ENCODE results near the gene GRIN3B. TPM values are rescaled to one million over a fixed set of nuclear protein-coding genes. Genes with fewer than 3 reads are reported as not detected.

GRIN3B gene
- total RNA-seq: under 0.01 and 0.79 TPM in 2 replicates

DNA sequence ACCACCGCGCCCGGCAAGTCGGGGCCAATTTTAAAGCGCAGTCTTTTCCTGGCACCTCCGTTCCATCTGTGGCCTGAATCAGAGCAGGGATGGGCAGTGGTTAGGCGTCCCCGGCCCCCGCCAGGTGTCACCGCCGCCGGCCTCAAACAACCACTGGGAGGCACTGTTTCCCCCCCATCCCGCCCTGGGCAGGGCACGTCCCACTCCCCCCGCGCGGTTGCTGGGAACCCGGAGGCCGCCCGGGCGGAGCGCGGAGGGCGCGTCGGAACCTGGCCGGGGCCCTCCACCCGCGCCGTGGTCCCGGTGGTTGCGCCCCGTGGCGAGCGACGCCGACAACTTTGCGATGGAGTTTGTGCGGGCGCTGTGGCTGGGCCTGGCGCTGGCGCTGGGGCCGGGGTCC is at the start of gene GRIN3B:
Gene GRIN3B, plus strand, starts transcription at position 325 of the 400 bp plus-strand sequence. Its CDS starts 19 bp downstream, at position 344.

DNA sequence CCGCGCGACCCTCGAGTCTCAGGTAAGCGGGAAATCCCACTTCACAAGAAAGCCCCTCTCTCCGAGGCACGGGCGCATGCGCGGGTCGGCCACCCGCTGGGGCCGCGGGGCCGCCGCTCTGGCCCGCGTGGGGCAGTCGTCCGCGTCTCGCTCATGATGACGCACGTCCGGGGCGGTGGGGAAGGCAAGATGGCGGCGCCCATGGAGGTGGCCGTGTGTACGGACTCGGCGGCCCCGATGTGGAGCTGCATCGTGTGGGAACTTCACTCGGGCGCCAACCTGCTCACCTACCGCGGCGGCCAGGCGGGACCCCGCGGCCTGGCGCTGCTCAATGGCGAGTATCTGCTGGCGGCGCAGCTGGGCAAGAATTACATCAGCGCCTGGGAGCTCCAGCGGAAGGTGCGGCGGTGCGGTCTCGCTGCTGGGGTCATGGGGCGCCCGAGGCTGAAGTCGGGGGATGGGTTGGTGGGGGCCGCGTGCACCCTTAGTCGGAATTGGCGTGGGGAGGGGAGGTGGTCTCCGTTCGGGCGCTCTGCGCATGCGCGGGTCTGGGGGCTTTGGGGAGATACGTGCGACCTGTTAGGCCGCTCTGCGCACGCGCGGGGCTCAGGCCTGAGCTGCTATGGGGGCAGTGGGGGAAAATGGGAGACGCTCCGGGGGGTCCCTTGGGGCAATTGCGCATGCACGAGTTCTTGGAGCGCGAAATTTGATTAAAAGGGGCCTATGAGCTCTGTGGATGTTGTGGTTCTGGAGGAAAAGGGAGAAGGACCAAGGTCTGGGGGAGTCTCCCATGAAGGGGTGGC is 15.9 kb upstream of the GRIN3B start, which contains the start of gene WDR18:
Gene WDR18, plus strand, starts transcription at position 181 of the 803 bp plus-strand sequence. Its CDS starts 9 bp downstream, at position 190.

GRCh38 chr19:1020868-1021425 is 20.7 kb downstream of the GRIN3B start, which contains the start of gene TMEM259:
TSS of gene TMEM259 (minus strand) at chr19:1021123. CDS start at chr19:1020996, 127 bp downstream.

DNA sequence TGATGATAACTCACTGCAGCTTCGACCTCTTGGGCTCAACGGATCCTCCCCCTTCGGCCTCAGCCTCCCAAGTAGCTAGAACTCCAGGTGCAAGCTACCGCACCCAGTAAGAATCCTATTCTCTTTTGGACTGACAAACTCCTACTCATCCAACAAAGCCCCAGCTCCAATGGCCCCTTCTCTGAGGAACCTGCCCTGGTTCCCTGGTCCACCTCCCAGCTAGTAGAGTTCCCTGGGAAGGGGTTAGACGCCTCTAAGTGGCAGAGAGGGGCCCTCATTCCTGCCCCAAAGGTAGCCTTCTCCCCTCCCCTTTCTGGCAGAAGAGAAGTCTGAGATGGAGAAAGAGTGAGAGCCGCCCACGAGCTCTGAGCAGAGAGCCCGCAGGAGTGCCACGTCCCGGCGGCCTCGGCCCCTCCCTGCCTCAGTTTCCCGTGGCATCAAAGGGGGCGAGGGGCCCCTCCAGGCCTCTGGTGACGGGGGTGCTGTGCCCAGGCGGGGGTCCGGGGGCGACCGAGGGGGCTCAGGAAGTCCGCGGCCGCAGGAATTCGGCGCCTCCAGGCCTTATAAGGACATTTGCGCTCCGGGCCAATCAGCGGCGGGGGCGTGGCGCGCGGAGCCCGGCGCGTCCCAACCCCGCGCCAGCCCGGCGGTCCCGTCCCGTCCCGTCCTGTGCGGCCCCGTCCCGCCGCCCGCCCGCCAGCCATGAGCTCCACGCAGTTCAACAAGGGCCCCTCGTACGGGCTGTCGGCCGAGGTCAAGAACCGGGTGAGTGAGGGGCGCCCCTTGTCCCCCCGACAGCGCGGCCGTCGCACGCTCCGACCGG is 26.0 kb downstream of the GRIN3B start, which contains the start of gene CNN2:
Gene CNN2, plus strand, starts transcription at position 649 of the 823 bp plus-strand sequence. Its CDS starts 54 bp downstream, at position 703.

DNA sequence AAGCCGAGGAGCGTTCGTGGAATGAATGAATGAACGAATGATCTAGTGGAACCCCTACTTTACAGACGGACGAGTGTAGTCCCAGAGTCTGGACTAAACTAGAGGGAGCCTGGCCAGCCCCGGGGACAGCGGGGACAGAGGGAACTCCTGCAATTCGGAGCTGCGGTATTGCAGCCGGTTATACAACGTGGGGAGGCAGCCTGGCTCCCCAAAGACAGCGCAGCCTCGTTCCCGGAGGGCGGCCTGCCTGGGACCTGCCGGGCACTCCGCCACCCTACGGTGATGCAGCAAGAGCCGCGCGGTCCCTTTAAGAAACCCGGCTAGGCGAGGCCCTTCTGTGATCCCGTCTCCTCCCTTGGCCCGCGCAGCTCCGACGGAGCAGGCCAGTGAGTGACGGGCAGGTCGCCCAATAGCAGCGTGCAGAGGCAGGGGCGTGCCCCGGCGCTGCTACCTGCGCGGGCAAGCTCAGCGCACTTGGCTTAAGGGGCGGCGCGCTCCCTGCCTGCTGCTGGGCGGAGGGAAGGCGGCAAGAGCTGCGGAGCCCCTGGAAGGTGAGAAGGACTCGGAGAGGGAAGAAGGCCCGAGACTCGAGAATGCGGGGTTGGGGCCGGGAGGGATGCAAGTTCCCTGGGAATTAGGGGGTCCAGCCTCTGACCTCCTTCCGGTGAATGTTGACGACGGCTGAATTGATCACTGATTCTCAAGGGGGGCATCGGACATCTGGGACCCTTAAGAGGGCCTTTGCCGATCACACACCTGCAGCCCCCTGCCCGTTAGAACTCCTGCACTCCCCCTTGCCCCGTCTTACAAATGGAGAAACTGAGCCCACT is 39.6 kb downstream of the GRIN3B start, which contains the start of gene ABCA7:
Gene ABCA7, plus strand, starts transcription at position 462 of the 830 bp plus-strand sequence. CDS start 1,255 bp downstream, outside the sequence.

Small RNAs within 50 kb of the gene (small RNA-seq; reads per million reads assigned to genes)
- gene RNU6-2: 20.5 reads per million, percentile 96 among the genes with 10 or more reads in this experiment

Other genes starting within 250 kb of the GRIN3B start
- gene MISP, start 249.3 kb upstream of the GRIN3B start, total RNA-seq: 11.0 and 58.5 TPM in 2 replicates
- gene PTBP1, start 203.0 kb upstream of the GRIN3B start, total RNA-seq: 106 and 194 TPM in 2 replicates
- gene PLPPR3, start 178.5 kb upstream of the GRIN3B start, total RNA-seq: under 0.01 TPM in 1 of 2 replicates, not detected in the other
- not detected in 2 replicates for gene AZU1, start 172.6 kb upstream of the GRIN3B start, total RNA-seq
- not detected in 2 replicates for gene PRTN3, start 159.4 kb upstream of the GRIN3B start, total RNA-seq
- not detected in 2 replicates for gene ELANE, start 148.1 kb upstream of the GRIN3B start, total RNA-seq
- gene CFD, start 140.8 kb upstream of the GRIN3B start, total RNA-seq: 1.3 and 1.6 TPM in 2 replicates
- gene MED16, start 107.2 kb upstream of the GRIN3B start, total RNA-seq: 25.5 and 32.2 TPM in 2 replicates
- gene RNU6-9, start 106.9 kb upstream of the GRIN3B start, total RNA-seq: not detected in 2 replicates
- 35.3 and 49.0 TPM in 2 replicates for gene R3HDM4, start 87.2 kb upstream of the GRIN3B start, total RNA-seq
- gene KISS1R, start 83.1 kb upstream of the GRIN3B start, total RNA-seq: not detected in 2 replicates
- 177 and 216 TPM in 2 replicates for gene ARID3A, start 74.4 kb upstream of the GRIN3B start, total RNA-seq
- gene WDR18, start 16.1 kb upstream of the GRIN3B start, total RNA-seq: 60.1 TPM in 2 replicates
- 79.3 and 114 TPM in 2 replicates for gene TMEM259, start 20.7 kb downstream of the GRIN3B start, total RNA-seq
- gene RNU6-2, start 21.1 kb downstream of the GRIN3B start, total RNA-seq: not detected in 2 replicates
- gene CNN2, start 26.2 kb downstream of the GRIN3B start, total RNA-seq: 33.0 and 118 TPM in 2 replicates
- 13.0 and 14.0 TPM in 2 replicates for gene ABCA7, start 39.7 kb downstream of the GRIN3B start, total RNA-seq
- 1.2 and 8.4 TPM in 2 replicates for gene ARHGAP45, start 66.7 kb downstream of the GRIN3B start, total RNA-seq
- 55.0 and 196 TPM in 2 replicates for gene POLR2E, start 95.0 kb downstream of the GRIN3B start, total RNA-seq
- 203 and 236 TPM in 2 replicates for gene GPX4, start 103.6 kb downstream of the GRIN3B start, total RNA-seq
- 42.0 and 42.2 TPM in 2 replicates for gene SBNO2, start 173.8 kb downstream of the GRIN3B start, total RNA-seq
- gene STK11, start 205.4 kb downstream of the GRIN3B start, total RNA-seq: 61.2 and 76.1 TPM in 2 replicates
- gene CBARP, start 237.6 kb downstream of the GRIN3B start, total RNA-seq: 1.6 and 3.5 TPM in 2 replicates
- gene ATP5F1D, start 241.3 kb downstream of the GRIN3B start, total RNA-seq: 22.0 and 23.4 TPM in 2 replicates
- 22.0 and 27.9 TPM in 2 replicates for gene MIDN, start 248.2 kb downstream of the GRIN3B start, total RNA-seq

Measured in placental epithelial cell (primary cell).